Measurements from ENCODE around the gene FLYWCH1. TPM values are rescaled to one million over a fixed set of nuclear protein-coding genes. Genes with fewer than 3 reads are reported as not detected.
"Not testable (repeated sequence)": the region's sequence is repeated elsewhere in the genome, so short reads cannot be mapped to it uniquely, and the experiment has no call there.

Gene FLYWCH1
- total and polyA plus RNA-seq, 7 donors = 6.9 to 51.5 (median 28.6) TPM

DNA sequence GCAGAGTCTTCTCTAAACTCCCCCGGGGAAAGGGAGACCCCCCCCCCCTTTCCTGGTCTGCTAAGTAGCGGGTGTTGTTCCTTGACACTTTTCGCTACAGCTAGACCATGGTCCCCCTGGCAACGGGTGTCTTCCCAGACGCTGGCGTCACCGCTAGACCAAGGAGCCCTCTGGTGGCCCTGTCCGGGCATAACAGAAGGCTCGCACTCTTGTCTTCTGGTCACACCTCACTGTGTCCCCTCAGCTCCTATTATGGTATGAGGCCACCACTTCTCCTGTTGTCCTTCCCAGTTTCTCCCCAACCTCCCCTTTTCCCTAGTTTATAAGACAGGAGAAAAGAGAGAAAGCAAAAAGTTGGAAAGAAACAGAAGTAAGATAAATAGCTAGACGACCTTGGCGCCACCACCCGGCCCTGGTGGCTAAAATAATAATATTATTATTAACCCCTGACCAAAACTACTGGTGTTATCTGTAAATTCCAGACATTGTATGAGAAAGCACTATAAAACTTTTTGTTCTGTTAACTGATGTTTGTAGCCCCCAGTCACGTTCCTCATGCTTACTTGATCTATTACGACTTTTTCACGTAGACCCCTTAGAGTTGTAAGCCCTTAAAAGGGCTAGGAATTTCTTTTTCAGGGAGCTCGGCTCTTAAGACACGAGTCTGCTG is 4.5 kb upstream of the FLYWCH1 start:
- TF ChIP-seq, protein P1, sequence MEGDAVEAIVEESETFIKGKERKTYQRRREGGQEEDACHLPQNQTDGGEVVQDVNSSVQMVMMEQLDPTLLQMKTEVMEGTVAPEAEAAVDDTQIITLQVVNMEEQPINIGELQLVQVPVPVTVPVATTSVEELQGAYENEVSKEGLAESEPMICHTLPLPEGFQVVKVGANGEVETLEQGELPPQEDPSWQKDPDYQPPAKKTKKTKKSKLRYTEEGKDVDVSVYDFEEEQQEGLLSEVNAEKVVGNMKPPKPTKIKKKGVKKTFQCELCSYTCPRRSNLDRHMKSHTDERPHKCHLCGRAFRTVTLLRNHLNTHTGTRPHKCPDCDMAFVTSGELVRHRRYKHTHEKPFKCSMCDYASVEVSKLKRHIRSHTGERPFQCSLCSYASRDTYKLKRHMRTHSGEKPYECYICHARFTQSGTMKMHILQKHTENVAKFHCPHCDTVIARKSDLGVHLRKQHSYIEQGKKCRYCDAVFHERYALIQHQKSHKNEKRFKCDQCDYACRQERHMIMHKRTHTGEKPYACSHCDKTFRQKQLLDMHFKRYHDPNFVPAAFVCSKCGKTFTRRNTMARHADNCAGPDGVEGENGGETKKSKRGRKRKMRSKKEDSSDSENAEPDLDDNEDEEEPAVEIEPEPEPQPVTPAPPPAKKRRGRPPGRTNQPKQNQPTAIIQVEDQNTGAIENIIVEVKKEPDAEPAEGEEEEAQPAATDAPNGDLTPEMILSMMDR (IDR thresholded peaks at IDR 0.05) = peak; percentile 43 to 87 (median 73)
- H3K27me3 ChIP-seq; H3K36me3 ChIP-seq; intact Hi-C loops (cut with DNase I); H3K4me3 ChIP-seq; H3K9me3 ChIP-seq: not testable (repeated sequence)
- peak; percentile 85 for DNase-seq
- Histone ChIP-seq H3K4me1 (peaks cover 0 to 21% (median 19%) of the 10 kb centered on the region in 4 donors), H3K27ac (peak overlapping the region; percentile 71 to 82 (median 72))
- 16 to 24% methylated on average over 17 of the region's 17 CpGs for WGBS, 2 donors

DNA sequence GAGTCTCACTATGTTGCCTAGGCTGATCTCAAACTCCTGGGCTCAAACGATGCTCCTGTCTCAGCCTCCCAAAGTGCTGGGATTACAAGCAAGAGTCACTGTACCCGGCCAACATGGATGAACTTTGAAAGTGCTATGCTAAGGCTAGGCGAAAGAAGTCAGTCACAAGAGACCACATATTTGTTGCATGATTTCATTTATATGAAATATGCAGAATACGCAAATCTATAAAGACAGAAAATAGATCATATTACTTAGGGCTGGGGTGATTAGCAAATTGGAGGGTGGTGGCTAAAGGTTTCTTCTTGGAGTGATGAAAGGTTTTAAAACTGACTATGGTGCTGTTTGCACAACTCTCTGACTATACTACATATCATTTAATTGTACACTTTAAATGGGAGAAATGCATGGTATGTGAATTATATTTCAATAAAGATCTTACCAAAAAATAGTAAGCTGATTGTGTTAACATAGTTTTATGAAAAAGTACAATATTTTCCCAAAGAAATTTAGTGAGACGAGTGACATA is 1.2 kb upstream of the FLYWCH1 start:
- peaks cover 0 to 15% (median 2%) of the 10 kb centered on the region in 4 donors for H3K36me3 ChIP-seq
- H3K27me3 ChIP-seq = no peaks in the 10 kb centered on the region
- H3K27ac ChIP-seq = no peak overlapping the region
- TF ChIP-seq POLR2A (IDR thresholded peaks at IDR 0.05) (no peak), EP300 (IDR thresholded peaks at IDR 0.05) (no peak), POLR2AphosphoS5 (IDR thresholded peaks at IDR 0.05) (no peak)
- TF ChIP-seq, protein P1 (IDR thresholded peaks at IDR 0.05) = no peak
- intact Hi-C loops (cut with DNase I) = loop anchor here (10.0 kb wide), 1 partner anchor 244 kb away; no protein-coding TSS in a partner anchor
- H3K4me1 ChIP-seq = peaks cover 0 to 30% (median 22%) of the 10 kb centered on the region in 4 donors
- no peaks in the 10 kb centered on the region for H3K9me3 ChIP-seq
- H3K4me3 ChIP-seq = no peak overlapping the region
- no peak for DNase-seq
- 62 to 75% methylated on average over 5 of the region's 5 CpGs for WGBS, 2 donors

DNA sequence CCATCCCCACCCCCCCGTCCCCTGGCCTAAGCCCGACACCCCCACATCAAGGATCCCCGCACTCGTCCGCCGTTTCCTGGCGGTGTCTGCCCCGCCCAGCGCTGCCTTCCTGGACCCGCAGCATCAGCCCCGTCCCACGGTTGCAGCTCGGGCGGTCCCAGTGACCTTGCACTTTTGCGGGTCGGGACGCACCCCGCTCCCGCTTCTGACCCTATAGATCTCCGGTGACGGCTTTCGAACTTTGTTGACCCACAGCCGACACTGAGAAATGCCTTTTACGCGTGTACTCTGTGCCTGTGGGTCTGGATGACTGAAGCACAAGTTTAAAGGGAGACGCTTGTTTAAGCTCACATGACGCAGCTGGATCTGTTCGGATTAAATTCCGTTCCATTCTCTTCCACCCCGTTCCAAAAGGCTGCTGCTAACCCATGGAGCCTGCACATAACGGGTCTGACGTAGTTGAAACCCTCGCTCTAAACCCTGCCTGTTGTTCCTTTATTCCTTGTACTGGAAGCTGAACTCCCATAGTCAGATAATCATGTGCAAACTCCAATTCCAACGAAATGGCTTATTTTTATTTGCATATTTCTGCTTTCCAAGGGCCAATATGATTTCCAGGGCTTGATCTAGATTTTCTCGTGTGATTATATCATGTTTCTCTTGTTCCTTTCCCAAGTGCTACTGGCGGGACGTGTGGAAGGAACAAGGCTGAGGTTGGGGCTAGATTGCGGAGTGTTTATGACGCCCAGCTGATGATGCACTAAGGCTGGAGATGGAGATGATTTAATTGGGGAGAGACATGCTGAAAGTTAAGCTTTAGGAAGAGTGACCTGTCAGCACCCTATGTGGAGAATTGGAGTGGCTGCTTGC is 834 bp downstream of the FLYWCH1 start:
- intact Hi-C loops (cut with DNase I) = loop anchor here (10.0 kb wide), 1 partner anchor 242 kb away; no protein-coding TSS in a partner anchor
- Histone ChIP-seq H3K27me3 (no peaks in the 10 kb centered on the region), H3K36me3 (peaks cover 0 to 34% (median 3%) of the 10 kb centered on the region in 4 donors), H3K4me1 (peaks cover 0 to 16% (median 14%) of the 10 kb centered on the region in 4 donors), H3K9me3 (no peaks in the 10 kb centered on the region), H3K27ac (peak overlapping the region; percentile 92 to 96 (median 94)), H3K4me3 (peak overlapping the region; percentile 85 to 94 (median 89))
- WGBS, 2 donors = 5 to 8% methylated on average over 39 of the region's 39 CpGs
- peak; percentile 80 for DNase-seq
- TF ChIP-seq EP300 (IDR thresholded peaks at IDR 0.05) = peak in 1 of 4 donors; percentile 2
- TF ChIP-seq POLR2A (IDR thresholded peaks at IDR 0.05) = peak in 1 of 2 donors; percentile 6
- peak; percentile 34 to 73 (median 56) for TF ChIP-seq POLR2AphosphoS5 (IDR thresholded peaks at IDR 0.05)
- TF ChIP-seq, protein P1 (IDR thresholded peaks at IDR 0.05) = no peak

DNA sequence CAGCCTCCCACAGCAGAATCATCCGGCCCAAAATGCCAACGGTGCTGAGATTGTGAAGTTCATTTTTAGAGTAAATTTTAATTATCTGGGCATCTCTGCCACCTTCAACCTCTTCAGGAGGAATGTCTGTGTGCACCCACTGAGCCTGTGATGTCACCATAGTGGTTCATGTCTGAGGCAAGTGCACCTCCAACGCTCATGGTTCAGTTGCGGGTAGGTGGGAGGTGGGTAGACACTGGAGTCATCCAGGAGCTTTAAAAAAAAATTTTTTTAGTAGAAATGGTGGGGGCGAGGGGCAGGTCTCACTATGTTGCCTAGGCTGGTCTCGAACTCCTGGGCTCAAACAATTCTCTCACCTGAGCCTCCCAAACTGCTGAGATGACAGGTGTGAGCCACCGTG is 1.9 kb downstream of the FLYWCH1 start:
- intact Hi-C loops (cut with DNase I) = loop anchor here (10.0 kb wide), 1 partner anchor 241 kb away; no protein-coding TSS in a partner anchor

More for the DNA sequence above, 1.9 kb downstream of the FLYWCH1 start:
- Histone ChIP-seq H3K27ac (peak overlapping the region in 2 of 4 donors; percentile 92 to 96), H3K36me3 (peaks cover 0 to 39% (median 3%) of the 10 kb centered on the region in 4 donors), H3K4me1 (peaks cover 0 to 15% (median 14%) of the 10 kb centered on the region in 4 donors), H3K4me3 (no peak overlapping the region), H3K9me3 (no peaks in the 10 kb centered on the region), H3K27me3 (no peaks in the 10 kb centered on the region)
- no peak for DNase-seq
- TF ChIP-seq, protein P1 (IDR thresholded peaks at IDR 0.05) = no peak
- TF ChIP-seq POLR2AphosphoS5 (IDR thresholded peaks at IDR 0.05) (no peak), EP300 (IDR thresholded peaks at IDR 0.05) (no peak), POLR2A (IDR thresholded peaks at IDR 0.05) (no peak)
- WGBS, 2 donors = 91 to 93% methylated on average over 7 of the region's 7 CpGs
